Activated CD4-positive, alpha-beta T cell treated with anti-CD3 and anti-CD28 coated beads, Interleukin-2, amount 10 ng/mL, durations not matched to agents 7 days and 5 days (primary cell): Measurements from ENCODE around the gene ABCC1. TPM values are rescaled to one million over a fixed set of nuclear protein-coding genes. Genes with fewer than 3 reads are reported as not detected.

ENCODE experiments used
- CTCF ChIA-PET: fragments of 350-600 bp; sonication (Branson Sonifier 250); formaldehyde crosslinking; loops from one replicate; lab custom pipeline; 2021; ENCODE audit warnings: antibody characterized with exemption; lab: Charles Lee
- POLR2A ChIA-PET: fragments of 350-600 bp; sonication (Branson Sonifier 250); formaldehyde crosslinking; loops from one replicate; lab custom pipeline; 2021; ENCODE audit warnings: antibody characterized with exemption; lab: Charles Lee
- DNase-seq: peaks from one replicate; pipeline ENCODE4 v3.0.0-alpha.2; 2020
- H3K27ac Mint-ChIP-seq: one replicate; pipeline ENCODE4 v1.8.0; 2021; ENCODE audit warnings: mild to moderate bottlenecking, moderate library complexity, mixed read lengths
- H3K27me3 Mint-ChIP-seq: one replicate; pipeline ENCODE4 v1.8.0; 2021; ENCODE audit warnings: mixed read lengths
- H3K36me3 Mint-ChIP-seq: one replicate; pipeline ENCODE4 v1.8.0; 2021; ENCODE audit warnings: low read depth, mixed read lengths
- H3K4me1 Mint-ChIP-seq: one replicate; pipeline ENCODE4 v1.8.0; 2021; ENCODE audit warnings: mixed read lengths
- H3K4me3 Mint-ChIP-seq: one replicate; pipeline ENCODE4 v1.8.0; 2021; ENCODE audit warnings: mild to moderate bottlenecking, moderate library complexity, mixed read lengths
- H3K9me3 Mint-ChIP-seq: one replicate; pipeline ENCODE4 v1.8.0; 2021; ENCODE audit warnings: mixed read lengths
- total RNA-seq, 2 experiments: library from RNA; stranded (reverse); gene quantifications; one replicate each; pipeline ENCODE4 v1.2.3, GENCODE V29; 2021

Gene ABCC1
- total RNA-seq, 2 experiments from 2014 or later = 51.7 to 55.2 TPM

DNA sequence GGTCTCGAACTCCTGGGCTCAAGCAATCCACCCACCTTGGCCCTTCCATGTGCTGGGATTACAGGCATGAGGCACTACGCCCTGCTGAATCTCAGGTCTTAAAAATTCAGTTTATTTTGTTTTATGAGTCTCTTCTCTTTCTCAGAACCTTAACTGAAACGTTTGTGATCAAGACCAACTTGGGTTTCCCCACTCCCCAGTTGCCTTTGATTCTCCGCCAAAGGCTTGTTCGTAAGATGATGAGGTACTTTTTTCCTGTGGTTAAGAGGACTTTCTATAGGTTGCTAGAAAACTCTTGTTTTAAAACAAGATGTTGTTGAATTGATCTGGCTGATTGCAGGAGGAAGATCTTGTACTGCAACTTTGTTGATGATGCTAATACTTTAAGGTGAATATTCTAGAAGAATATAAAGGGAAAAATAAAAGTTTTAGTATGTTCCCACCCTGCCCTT lies 11.7 kb downstream of the ABCC1 start:
- peak; percentile 87 for DNase-seq
- POLR2A ChIA-PET = interaction anchor here (0.6 kb wide), 1 partner anchor 56 kb away, joined by 6 read pairs; no protein-coding TSS in a partner anchor
- Mint-ChIP-seq H3K27ac (peak overlapping the region; percentile 95), H3K9me3 (peaks cover 15% of the 10 kb centered on the region), H3K27me3 (no peaks in the 10 kb centered on the region), H3K4me1 (peaks cover 73% of the 10 kb centered on the region), H3K4me3 (peak overlapping the region; percentile 69), H3K36me3 (peaks cover 55% of the 10 kb centered on the region)
- CTCF ChIA-PET = no interaction called here

DNA sequence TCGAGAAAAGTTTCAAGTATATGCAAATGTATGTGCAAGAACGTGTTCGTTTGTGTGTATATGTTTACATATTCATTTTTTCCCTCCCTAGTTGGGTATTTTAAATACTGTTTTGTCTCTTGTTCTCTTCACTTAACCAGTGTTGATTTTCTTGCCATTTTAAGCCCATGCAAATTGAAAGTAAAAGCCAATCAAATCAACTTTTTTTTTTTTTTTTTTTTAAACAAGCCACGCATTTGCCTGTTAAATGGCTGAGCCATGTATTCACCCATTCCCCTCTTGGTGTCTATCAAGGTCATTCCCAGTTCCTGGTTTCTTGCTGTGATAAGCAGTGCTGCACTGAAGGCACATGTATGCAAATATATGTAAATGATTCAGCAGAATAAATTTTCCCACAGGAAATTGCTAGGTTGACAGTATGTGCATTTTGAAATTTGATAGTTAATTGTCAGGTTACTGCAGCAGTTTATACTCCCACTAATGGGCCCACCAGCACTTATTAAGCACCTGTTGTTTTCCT lies 12.2 kb downstream of the ABCC1 start:
- ChIA-PET POLR2A (no interaction called here), CTCF (no interaction called here)
- Mint-ChIP-seq H3K27me3 (no peaks in the 10 kb centered on the region), H3K9me3 (peaks cover 15% of the 10 kb centered on the region), H3K4me3 (peak overlapping the region; percentile 69), H3K36me3 (peaks cover 52% of the 10 kb centered on the region), H3K4me1 (peaks cover 69% of the 10 kb centered on the region), H3K27ac (peak overlapping the region; percentile 95)
- DNase-seq = peak; percentile 21

DNA sequence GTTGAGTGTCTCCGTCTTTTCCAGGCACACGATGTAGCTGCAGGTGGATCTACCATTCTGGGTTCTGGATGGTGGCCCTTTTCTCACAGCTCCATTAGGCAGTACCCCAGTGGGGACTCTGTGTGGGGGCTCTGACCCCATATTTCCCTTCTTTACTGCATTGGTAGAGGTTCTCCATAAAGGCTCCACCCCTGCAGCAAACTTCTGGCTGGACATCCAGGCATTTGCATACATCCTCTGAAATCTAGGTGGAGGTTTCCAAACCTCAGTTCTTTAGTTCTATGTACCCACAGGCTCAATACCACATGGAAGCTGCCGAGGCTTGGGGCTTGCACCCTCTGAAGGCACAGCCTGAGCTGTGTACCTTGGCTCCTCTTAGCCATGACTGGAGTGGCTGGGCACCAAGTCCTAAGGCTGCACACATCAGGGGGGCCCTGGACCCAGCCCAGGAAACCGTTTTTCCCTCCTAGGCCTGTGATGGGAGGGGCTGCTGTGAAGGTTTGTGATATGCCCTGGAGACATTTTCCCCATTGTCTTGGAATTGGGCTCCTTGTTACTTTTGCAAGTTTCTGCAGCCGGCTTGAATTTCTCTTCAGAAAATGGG lies 14.0 kb downstream of the ABCC1 start:
- CTCF ChIA-PET = interaction anchor here (0.5 kb wide), 1 partner anchor 364 kb away, joined by 5 read pairs; no protein-coding TSS in a partner anchor
- H3K36me3 Mint-ChIP-seq = peaks cover 61% of the 10 kb centered on the region
- H3K4me3 Mint-ChIP-seq = no peak overlapping the region
- DNase-seq = no peak
- H3K9me3 Mint-ChIP-seq = peaks cover 15% of the 10 kb centered on the region
- peaks cover 66% of the 10 kb centered on the region for H3K4me1 Mint-ChIP-seq
- no peak overlapping the region for H3K27ac Mint-ChIP-seq
- H3K27me3 Mint-ChIP-seq = no peaks in the 10 kb centered on the region
- POLR2A ChIA-PET = no interaction called here

DNA sequence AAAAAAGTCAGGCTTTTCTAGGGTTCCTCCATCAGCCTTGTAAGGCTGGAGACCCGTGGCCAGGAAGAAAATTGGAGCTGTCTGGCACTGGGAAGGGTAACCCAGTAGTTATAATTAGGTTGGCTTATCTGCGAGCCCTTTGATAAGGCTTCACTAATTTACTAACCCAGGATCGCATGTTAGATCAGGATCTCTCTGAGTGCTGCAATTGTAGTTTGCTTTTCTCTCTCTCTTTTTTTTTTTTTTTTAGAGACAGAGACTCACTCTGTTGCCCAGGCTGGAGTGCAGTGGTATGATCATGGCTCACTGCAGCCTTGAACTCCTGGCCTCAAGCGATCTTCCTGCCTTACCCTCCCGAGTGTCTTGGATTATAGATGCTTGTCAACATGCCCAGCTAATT lies 17.0 kb downstream of the ABCC1 start:
- Mint-ChIP-seq H3K4me3 (no peak overlapping the region), H3K27me3 (no peaks in the 10 kb centered on the region), H3K36me3 (peaks cover 74% of the 10 kb centered on the region), H3K4me1 (peaks cover 37% of the 10 kb centered on the region), H3K27ac (no peak overlapping the region), H3K9me3 (peaks cover 27% of the 10 kb centered on the region)
- ChIA-PET CTCF (interaction anchor here (0.7 to 1.2 kb wide), 3 partner anchors 9 to 72 kb away, joined by 3 to 5 read pairs (median 3); no protein-coding TSS in a partner anchor), POLR2A (no interaction called here)
- no peak for DNase-seq

DNA sequence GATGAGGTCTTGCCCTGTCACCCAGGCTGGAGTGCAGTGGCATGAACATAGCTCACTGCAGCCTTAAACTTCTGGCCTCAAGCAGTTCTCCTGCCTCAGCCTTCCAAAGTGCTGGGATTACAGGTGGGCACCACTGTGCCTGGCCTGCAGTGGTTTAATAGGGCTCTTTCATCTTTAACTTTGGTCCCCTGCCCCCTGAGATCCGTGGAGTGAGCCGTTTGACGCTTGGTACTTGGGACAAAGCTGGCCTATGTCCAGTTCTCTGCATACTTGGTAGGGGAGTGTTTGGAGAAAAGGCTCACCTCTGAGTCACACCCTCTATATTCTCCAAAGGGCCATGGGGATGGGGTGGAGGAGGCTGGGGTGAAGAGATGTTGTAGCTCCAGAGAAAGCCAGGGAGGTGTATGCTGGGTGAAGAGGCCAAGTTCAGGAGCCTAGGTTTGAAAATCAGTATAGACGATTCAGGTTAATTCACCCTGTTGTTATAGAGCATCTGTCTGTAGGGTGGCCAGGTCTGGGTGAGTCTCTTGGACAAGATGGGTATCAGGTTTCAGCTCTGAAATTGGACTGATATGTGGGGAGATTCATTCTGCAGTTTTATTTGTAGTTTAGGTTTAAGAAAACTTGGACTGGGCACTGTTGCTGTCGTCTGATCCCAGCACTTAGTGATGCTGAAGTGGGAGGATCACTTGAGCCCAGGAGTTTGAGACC lies 17.6 kb downstream of the ABCC1 start:
- Mint-ChIP-seq H3K9me3 (peaks cover 31% of the 10 kb centered on the region), H3K27ac (peak overlapping the region; percentile 36), H3K36me3 (peaks cover 76% of the 10 kb centered on the region), H3K4me3 (no peak overlapping the region), H3K27me3 (no peaks in the 10 kb centered on the region), H3K4me1 (peaks cover 32% of the 10 kb centered on the region)
- CTCF ChIA-PET = interaction anchor here (0.7 to 1.2 kb wide), 3 partner anchors 9 to 71 kb away, joined by 3 to 5 read pairs (median 3); no protein-coding TSS in a partner anchor
- no peak for DNase-seq
- POLR2A ChIA-PET = no interaction called here

DNA sequence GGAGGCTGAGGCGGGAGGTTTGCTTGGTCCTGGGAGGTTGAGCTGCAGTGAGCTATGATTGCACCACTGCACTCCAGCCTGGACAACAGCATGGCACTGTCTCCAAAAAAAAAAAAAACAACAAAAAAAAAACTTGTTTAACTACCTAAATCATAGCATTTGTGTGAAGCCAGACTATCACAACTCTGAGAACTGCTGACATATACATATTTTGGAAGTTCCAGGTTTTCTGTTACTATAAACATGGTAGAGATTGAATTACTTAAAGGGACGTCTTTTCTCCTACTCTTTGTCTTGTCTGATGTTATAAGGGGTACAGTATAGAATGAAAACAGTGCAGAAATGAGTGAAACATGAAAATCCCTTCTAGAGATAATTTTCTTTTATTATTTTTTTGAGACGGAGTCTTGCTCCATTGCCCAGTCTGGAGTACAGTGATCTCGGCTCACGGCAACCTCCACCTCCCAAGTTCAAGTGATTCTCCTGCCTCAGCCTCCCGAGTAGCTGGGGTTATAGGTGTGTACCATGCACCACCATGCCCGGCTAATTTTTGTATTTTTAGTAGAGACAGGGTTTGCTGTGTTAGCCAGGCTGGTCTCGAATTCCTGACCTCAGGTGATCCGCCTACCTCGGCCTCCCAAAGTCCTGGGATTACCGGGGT lies 18.4 kb downstream of the ABCC1 start:
- DNase-seq = no peak
- CTCF ChIA-PET = interaction anchor here (0.9 to 1.6 kb wide), 4 partner anchors 9 to 64 kb away, joined by 3 to 5 read pairs (median 4); no protein-coding TSS in a partner anchor
- Mint-ChIP-seq H3K36me3 (peaks cover 76% of the 10 kb centered on the region), H3K9me3 (peaks cover 32% of the 10 kb centered on the region), H3K27me3 (no peaks in the 10 kb centered on the region), H3K27ac (no peak overlapping the region), H3K4me1 (peaks cover 24% of the 10 kb centered on the region), H3K4me3 (no peak overlapping the region)
- POLR2A ChIA-PET = no interaction called here

DNA sequence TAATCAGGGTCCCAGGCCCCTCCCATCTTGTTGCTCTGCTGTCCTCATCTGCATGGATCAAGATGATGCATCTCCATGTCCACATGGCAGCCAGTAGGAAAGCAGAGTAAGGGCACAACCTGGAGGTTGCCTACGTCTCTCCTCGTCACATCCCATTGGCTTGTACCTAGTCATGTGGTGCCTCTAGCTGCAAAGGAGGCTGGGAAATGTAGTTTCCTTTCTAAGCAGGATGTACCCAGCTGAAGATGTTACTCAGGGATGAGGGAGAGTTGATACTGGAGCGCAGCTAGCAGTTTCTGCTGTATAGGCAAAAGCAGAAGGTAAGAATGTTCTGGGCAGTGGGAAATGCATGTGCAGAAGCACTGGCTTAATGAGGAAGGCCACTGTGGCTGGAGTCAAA lies 20.8 kb downstream of the ABCC1 start:
- peaks cover 77% of the 10 kb centered on the region for H3K36me3 Mint-ChIP-seq
- no peak for DNase-seq
- no peak overlapping the region for H3K27ac Mint-ChIP-seq
- peaks cover 26% of the 10 kb centered on the region for H3K9me3 Mint-ChIP-seq
- CTCF ChIA-PET = interaction anchor here (1.0 kb wide), 1 partner anchor 11 kb away, joined by 4 read pairs; no protein-coding TSS in a partner anchor
- H3K4me3 Mint-ChIP-seq = no peak overlapping the region
- peaks cover 14% of the 10 kb centered on the region for H3K4me1 Mint-ChIP-seq
- POLR2A ChIA-PET = no interaction called here
- H3K27me3 Mint-ChIP-seq = no peaks in the 10 kb centered on the region

DNA sequence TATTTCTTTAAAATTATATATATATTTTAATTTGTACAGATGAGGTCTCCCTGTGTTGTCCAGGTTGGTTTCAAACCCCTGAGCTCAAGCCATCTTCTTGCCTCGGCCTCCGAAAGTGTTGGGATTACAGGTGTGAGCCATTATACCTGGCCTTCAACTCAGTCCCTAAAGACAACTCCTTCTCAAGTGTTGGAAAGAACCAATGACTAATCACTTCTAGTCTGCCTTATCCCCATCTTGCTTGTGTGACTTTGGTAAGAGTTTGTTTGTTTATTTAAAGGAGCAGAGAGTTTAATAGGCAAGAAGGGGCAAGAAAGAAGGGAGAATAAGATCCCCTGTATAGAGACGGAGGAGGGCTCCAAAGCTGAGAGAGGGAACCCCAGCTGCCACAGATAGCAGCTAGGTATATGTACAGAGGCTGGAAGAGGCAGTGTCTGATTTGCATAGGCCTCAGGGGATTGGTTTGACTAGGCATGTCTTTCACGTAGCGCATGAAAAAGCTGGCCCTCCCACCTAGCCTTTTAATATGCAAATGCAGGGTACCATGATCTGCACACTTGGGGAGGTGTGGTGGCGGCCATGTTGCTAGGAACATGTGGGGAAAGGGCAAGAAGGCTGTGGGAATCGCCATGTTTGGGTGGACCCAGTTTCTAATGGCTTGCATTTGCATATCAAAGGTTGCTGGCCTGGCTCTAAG lies 21.5 kb downstream of the ABCC1 start:
- no peak overlapping the region for H3K27ac Mint-ChIP-seq
- H3K9me3 Mint-ChIP-seq = peaks cover 28% of the 10 kb centered on the region
- DNase-seq = no peak
- CTCF ChIA-PET = no interaction called here
- peaks cover 78% of the 10 kb centered on the region for H3K36me3 Mint-ChIP-seq
- H3K4me1 Mint-ChIP-seq = peaks cover 12% of the 10 kb centered on the region
- H3K4me3 Mint-ChIP-seq = no peak overlapping the region
- H3K27me3 Mint-ChIP-seq = no peaks in the 10 kb centered on the region
- POLR2A ChIA-PET = no interaction called here

DNA sequence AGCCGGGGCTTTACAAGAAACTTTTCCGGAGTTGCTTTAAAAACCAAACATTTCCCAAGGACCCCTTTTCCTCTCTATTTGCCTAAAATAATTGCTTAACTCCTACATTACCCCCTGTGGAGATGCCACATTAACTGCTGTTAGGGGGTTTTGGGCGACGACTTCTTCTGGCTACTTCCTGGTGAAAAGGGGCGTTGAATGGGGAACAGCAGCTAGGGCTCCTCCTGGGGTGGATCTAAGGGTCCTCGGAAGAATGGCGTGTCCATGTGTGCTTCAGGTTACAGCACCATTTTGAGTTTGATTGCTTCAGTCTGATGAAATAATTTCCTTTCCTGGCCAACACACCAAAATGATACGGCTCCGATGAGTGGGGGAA lies 22.0 kb downstream of the ABCC1 start:
- Mint-ChIP-seq H3K27me3 (no peaks in the 10 kb centered on the region), H3K4me1 (peaks cover 11% of the 10 kb centered on the region), H3K4me3 (no peak overlapping the region), H3K36me3 (peaks cover 83% of the 10 kb centered on the region), H3K9me3 (peaks cover 31% of the 10 kb centered on the region), H3K27ac (no peak overlapping the region)
- no peak for DNase-seq
- ChIA-PET CTCF (no interaction called here), POLR2A (no interaction called here)

DNA sequence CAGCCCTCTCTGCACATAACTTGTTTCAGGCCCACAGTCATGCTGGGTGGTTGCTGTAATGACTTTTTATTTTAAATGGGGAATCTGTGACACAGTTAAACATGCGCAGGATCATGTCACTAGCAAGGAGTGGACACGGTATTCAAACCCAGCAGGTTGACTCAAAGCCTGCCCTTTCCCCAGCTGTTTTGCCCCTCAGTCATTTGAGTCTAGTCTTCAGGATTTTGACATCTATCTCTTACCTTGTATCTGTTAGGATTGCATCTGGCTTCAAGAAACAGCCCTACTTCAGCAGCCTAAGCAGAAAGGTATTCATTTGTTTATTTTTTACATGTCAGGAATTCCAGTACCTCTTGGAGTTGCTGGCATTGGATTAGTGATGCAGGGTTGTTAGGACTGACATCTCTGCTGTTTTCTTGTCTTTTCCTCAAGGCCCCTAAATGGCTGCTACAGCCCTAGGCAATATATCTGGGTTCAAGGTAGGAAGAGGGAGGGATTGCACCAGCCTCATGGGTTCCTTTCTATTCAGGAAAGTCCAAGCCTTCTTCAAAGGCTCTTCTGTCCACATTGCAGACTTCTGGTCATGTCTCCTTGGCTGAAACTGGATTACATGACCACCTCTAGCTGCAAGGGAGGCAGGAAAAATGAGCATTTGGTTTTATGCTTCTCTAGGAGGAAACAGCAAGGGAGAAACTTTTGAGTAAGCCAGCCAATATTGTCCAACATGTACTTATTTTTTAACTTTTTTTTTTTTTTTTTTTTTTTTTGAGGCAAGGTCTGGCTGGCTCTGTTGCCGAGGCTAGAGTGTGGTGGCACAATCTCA lies 22.8 kb downstream of the ABCC1 start:
- DNase-seq = no peak
- Mint-ChIP-seq H3K27ac (no peak overlapping the region), H3K4me1 (peaks cover 5% of the 10 kb centered on the region), H3K9me3 (peaks cover 37% of the 10 kb centered on the region), H3K27me3 (no peaks in the 10 kb centered on the region), H3K36me3 (peaks cover 86% of the 10 kb centered on the region), H3K4me3 (no peak overlapping the region)
- ChIA-PET CTCF (no interaction called here), POLR2A (no interaction called here)

DNA sequence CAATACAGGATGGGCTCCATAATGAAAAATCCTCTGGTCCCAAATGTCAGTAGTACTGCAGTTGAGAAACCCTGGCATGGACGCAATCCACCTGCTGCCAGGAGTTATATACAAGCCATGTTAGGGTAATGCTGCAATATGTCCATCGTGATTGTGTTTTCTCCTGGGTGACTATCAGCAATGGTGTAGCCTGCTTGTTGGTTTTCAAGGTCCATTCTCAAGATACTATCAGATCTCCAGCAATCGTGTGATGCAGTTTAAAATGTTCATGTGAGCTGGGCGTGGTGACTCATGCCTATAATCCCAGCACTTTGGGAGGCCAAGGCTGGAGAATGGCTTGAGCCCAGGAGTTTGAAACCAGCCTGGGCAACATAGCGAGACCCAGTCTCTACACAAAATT lies 24.0 kb downstream of the ABCC1 start:
- CTCF ChIA-PET = interaction anchor here (0.7 kb wide), 1 partner anchor 63 kb away, joined by 4 read pairs; no protein-coding TSS in a partner anchor
- Mint-ChIP-seq H3K27ac (no peak overlapping the region), H3K4me1 (peaks cover 2% of the 10 kb centered on the region), H3K4me3 (no peak overlapping the region), H3K36me3 (peaks cover 89% of the 10 kb centered on the region), H3K27me3 (no peaks in the 10 kb centered on the region), H3K9me3 (peaks cover 48% of the 10 kb centered on the region)
- DNase-seq = no peak
- POLR2A ChIA-PET = interaction anchor here (0.6 kb wide), 1 partner anchor 28 kb away, joined by 9 read pairs; no protein-coding TSS in a partner anchor
